Uterus (tissue), 2 donors: ENCODE results near the gene NAA38.

Experiments used
- POLR2A ChIP-seq, 2 donors: fragments of 450-650 bp; IDR thresholded peaks; one replicate each; pipeline ENCODE4 v1.6.1; 2016; ENCODE audit warnings: antibody characterized with exemption in 2 of 2, mild to moderate bottlenecking in 1 of 2, moderate library complexity in 1 of 2
- TF ChIP-seq, protein P1 (sequence below), 4 experiments: fragments of 200-600 bp in 2 of 4; fragments of 450-650 bp in 2 of 4; sonication (generic) in 2 of 4; IDR thresholded peaks; one replicate each; pipeline ENCODE4 v1.5.1; 2016 to 2019; ENCODE audit warnings: antibody characterized with exemption in 4 of 4, mild to moderate bottlenecking in 2 of 4, moderate library complexity in 1 of 4

DNA sequence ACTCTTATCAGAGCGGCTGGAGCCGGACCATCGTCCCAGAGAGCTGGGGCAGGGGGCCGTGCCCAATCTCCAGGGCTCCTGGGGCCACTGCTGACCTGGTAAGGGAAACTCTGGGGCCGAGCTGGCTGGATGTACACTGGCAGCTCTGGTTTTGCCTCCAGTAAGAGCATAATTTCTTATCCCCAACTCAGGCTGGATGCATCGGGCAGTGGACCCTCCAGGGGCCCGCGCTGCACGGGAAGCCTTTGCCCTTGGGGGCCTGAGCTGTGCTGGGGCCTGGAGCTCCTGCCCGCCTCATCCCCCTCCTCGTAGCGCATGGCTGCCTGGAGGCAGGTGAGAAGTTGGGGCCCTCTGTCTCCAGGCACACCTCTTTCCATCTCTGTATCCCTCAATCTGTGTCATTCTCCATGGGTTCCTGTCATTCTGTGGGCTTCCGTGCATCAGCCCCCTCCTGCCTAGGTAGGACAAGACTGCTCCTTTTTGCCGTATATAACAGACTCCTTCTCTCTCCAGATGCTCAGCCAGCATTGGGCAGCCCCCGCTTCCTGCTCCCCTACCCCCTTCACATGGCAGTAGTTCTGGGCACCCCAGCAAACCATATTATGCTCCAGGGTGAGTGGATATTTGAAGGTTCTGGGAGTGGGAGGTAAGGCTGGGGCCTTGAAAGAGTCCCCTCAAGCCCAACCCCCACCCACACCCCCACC, 11.8 kb downstream of the NAA38 start:
- TF ChIP-seq, protein P1, sequence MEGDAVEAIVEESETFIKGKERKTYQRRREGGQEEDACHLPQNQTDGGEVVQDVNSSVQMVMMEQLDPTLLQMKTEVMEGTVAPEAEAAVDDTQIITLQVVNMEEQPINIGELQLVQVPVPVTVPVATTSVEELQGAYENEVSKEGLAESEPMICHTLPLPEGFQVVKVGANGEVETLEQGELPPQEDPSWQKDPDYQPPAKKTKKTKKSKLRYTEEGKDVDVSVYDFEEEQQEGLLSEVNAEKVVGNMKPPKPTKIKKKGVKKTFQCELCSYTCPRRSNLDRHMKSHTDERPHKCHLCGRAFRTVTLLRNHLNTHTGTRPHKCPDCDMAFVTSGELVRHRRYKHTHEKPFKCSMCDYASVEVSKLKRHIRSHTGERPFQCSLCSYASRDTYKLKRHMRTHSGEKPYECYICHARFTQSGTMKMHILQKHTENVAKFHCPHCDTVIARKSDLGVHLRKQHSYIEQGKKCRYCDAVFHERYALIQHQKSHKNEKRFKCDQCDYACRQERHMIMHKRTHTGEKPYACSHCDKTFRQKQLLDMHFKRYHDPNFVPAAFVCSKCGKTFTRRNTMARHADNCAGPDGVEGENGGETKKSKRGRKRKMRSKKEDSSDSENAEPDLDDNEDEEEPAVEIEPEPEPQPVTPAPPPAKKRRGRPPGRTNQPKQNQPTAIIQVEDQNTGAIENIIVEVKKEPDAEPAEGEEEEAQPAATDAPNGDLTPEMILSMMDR (IDR thresholded peaks at IDR 0.05), result no peak
- no peak for TF ChIP-seq POLR2A (IDR thresholded peaks at IDR 0.05)
